Limb (tissue), 2 donors: ENCODE results near the gene ORAI3.
A peak's percentile ranks its signal among the peaks of the same experiment; 100 is the strongest.

Experiments
- DNase-seq, 2 donors: peaks; one replicate each; pipeline ENCODE4 v3.0.0-alpha.2; 2016; ENCODE audit errors: extremely low spot score in 2 of 2

ORAI3 gene

GRCh38 chr16:30947859-30948666 is 805 bp upstream of the ORAI3 start:
- DNase-seq, result peak; percentile 96 to 98

- peak in 1 of 2 donors; percentile 62 for DNase-seq
These were observed 1.0 kb downstream of the ORAI3 start for GRCh38 chr16:30949650-30950515.

DNA sequence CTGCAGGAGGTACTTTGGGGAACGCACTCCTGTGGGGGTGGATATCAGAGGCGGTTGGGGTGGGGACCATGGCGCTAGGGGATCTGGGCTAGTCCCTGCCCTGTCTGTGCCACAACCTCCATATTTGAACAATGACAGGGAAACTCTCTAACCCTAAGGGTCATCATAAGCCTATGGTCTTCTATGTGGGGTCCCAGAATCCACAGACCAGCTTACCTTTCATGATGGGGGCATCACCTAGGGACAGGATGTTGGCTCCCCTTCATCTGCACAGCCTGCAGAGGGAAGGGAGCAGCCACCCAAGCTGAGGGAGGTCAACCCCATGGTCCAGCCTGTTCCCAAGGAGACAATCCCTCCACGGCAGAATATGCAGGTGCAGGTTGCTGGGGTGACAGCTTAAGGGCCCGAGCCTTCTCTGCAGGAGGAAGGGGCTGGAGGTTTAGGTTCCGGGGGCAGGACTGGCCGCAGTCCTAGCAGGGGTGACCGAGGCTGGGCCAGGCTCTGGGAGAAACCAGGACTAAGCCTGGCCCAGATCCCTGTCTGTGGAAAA is 1.7 kb downstream of the ORAI3 start:
- DNase-seq, result no peak

GRCh38 chr16:30951193-30951592 is 2.3 kb downstream of the ORAI3 start:
- DNase-seq, result no peak

GRCh38 chr16:30951750-30952149 is 2.9 kb downstream of the ORAI3 start:
- no peak for DNase-seq

DNA sequence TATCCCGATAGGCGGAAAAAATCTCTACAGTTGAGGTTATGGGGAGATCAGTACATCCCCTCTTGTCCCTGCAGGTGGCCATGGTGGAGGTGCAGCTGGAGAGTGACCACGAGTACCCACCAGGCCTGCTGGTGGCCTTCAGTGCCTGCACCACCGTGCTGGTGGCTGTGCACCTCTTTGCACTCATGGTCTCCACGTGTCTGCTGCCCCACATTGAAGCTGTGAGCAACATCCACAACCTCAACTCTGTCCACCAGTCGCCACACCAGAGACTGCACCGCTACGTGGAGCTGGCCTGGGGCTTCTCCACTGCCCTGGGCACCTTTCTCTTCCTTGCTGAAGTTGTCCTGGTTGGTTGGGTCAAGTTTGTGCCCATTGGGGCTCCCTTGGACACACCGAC is 4.2 kb downstream of the ORAI3 start:
- DNase-seq, result no peak

GRCh38 chr16:30953511-30954124 is 4.8 kb downstream of the ORAI3 start:
- peak; percentile 67 to 82 for DNase-seq

DNA sequence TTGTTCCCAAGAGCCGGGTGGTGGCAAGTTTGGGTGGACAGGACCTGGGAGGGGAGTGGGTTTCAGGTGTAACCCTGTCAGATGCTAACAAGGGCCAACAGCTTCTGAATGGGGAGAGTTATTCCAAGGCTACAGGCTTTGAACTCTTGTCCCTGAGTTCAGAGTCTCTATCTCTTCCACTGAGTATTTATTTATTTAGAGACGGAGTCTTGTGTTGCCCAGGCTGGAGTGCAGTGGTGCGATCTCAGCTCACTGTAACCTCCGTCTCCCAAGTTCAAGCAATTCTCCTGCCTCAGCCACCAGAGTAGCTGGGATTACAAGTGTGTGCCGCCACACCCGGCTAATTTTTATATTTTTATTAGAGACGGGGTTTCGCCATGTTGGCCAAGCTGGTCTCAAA is 6.1 kb downstream of the ORAI3 start:
- DNase-seq, result no peak

- DNase-seq, result peak in 1 of 2 donors; percentile 90
These were observed 8.0 kb downstream of the ORAI3 start for GRCh38 chr16:30956601-30957455.

DNA sequence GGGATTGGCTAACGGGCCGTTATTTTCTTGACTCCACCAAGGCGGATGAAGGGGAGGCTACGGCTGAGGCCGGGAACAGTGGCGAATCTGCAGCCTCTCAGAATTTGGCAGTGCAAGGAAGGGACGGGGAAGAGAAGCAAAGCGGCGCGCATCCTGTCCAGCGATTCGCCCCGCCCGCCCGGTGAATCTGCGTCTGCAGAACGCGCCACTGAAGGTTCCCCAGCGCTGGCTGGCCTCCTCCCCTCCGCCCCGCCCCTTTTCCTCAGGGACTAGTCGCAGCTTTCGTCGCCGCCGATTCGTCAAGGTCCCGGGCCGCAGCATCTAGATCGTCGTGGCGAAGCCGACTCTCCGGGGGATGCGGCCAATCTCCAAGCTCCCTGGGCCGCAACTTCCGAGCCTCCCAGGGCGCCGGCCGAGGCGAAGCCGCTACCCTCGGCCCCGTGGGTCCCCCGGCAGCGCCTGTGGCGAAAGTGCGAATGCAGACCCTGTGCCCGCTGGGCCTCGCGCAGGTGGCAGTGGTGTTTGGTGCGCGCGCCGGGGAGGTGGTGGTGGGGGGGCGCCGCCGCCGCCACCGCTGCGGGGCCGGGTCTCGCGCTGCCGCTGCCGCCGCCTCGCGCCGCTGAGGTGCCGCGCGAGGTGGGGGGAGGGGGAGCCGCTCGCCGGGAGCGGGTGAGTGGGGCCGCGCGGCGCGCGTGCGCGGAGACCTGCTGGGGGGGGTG is 8.7 kb downstream of the ORAI3 start, which contains the start of gene SETD1A:
Gene SETD1A (plus strand): TSS at position 299 of the 719 bp plus-strand sequence. CDS start 978 bp downstream, outside the sequence.
- peak; percentile 95 to 98 for DNase-seq

- peak in 1 of 2 donors; percentile 24 for DNase-seq
These were observed 9.6 kb downstream of the ORAI3 start for GRCh38 chr16:30958175-30959079.

DNA sequence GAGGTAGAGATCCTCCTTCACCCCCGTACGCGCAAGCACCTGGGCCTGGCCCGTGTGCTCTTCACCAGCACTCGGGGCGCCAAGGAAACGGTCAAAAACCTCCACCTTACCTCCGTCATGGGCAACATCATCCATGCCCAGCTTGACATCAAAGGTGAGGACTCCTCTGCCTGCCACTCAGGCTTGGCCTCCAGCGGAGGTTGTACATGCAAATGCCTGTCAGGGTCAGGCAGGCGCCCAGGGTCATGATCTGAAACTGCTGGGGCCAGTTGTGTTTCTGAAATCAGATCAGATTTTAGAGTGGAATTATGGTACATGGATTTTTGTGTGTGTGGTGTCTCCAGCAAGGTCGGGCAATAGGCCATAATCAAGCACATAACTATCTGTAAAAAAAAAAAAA is 12.5 kb downstream of the ORAI3 start:
- no peak for DNase-seq

GRCh38 chr16:30963925-30964511 is 15.2 kb downstream of the ORAI3 start:
- DNase-seq, result no peak

GRCh38 chr16:30964574-30965226 is 15.8 kb downstream of the ORAI3 start:
- DNase-seq, result no peak

DNA sequence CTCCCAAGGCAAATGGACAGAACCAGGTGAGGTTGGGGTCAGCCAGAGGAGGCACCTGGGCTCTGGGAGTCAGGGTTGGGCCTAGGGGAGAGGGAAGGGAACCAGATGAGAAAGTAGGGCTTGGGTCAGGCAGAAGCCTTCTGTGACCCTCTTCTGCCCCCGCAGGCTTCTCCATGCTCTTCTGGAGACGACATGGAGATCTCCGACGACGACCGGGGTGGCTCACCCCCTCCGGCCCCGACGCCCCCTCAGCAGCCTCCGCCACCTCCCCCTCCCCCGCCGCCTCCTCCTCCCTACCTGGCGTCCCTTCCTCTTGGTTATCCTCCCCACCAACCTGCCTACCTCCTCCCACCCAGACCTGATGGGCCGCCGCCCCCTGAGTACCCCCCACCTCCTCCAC is 16.6 kb downstream of the ORAI3 start:
- no peak for DNase-seq

GRCh38 chr16:30966033-30966619 is 17.3 kb downstream of the ORAI3 start:
- no peak for DNase-seq

DNA sequence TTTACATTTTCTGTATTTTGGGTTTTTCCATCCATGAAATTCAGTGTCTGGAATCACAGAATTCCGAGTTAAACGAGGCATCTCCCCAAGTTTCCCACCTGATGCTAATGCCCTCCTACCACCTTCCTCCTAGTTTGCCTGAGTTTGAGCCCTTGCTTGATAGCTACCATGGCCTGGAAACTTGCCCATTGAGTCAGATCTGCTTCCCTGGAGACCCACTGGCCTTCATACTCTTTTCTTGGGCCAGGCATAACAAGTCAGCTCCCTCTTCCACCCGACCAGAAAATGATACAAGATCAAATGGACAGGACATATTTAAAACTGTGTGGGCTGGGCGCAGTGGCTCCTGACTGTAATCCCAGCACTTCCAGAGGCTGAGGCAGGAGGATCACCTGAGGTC is 18.9 kb downstream of the ORAI3 start:
- DNase-seq, result no peak
